OCI-LY3 (cell line): ENCODE data around the gene CFAP45.

Source experiments
- H2AFZ ChIP-seq: fragments of 200-600, 300-600 bp; shearing (Covaris generic); 2 replicates; pipeline ENCODE4 v1.6.0; 2014; ENCODE audit warnings: antibody characterized with exemption, low read depth, low read length
- H3K27ac ChIP-seq: fragments of 200-600, 300-600 bp; sonication (generic); 2 replicates; pipeline ENCODE4 v1.5.1; 2014; ENCODE audit warnings: mild to moderate bottlenecking, low read length, moderate library complexity, mixed read lengths
- H3K27me3 ChIP-seq: fragments of 200-600, 300-600 bp; sonication (generic); 2 replicates; pipeline ENCODE4 v1.6.1; 2014; ENCODE audit warnings: low read depth, low read length, mixed read lengths
- H3K36me3 ChIP-seq: fragments of 200-600, 300-600 bp; sonication (generic); replicated peaks from 2 replicates; pipeline ENCODE3; 2014; ENCODE audit warnings: low read depth, low read length, mixed read lengths
- H3K4me1 ChIP-seq: fragments of 300-600, 200-600 bp; sonication (generic); 2 replicates; pipeline ENCODE4 v1.6.1; 2014; ENCODE audit warnings: low read length, mixed read lengths
- H3K4me2 ChIP-seq: fragments of 200-600, 300-600 bp; sonication (generic); 2 replicates; pipeline ENCODE4 v1.6.1; 2014; ENCODE audit warnings: low read length, mixed read lengths
- H3K4me3 ChIP-seq: fragments of 300-600, 200-600 bp; sonication (generic); 2 replicates; pipeline ENCODE4 v1.5.1; 2014; ENCODE audit warnings: antibody characterized with exemption, mild to moderate bottlenecking, low read length, moderate library complexity
- H3K79me2 ChIP-seq: fragments of 300-600, 200-600 bp; shearing (Covaris generic); 2 replicates; pipeline ENCODE4 v1.6.1; 2014; ENCODE audit warnings: mild to moderate bottlenecking, low read length, mixed read lengths
- H3K9ac ChIP-seq: fragments of 300-600, 200-600 bp; shearing (Covaris generic); 2 replicates; pipeline ENCODE4 v1.6.0; 2014; ENCODE audit warnings: mild to moderate bottlenecking, low read length, moderate library complexity
- H3K9me3 ChIP-seq: fragments of 200-600, 300-600 bp; shearing (Covaris generic); 2 replicates; pipeline ENCODE4 v1.6.1; 2014; ENCODE audit warnings: low read length, mixed read lengths; ENCODE audit not compliant: insufficient read depth
- H4K20me1 ChIP-seq: fragments of 200-600, 300-600 bp; sonication (generic); 2 replicates; pipeline ENCODE4 v1.6.1; 2016; ENCODE audit warnings: low read length, mixed read lengths; ENCODE audit not compliant: insufficient read depth
- CTCF ChIP-seq: fragments of 200-600, 300-600 bp; sonication (generic); IDR thresholded peaks from 2 replicates; pipeline ENCODE4 v1.5.1; 2014; ENCODE audit warnings: antibody characterized with exemption, low read length, low read depth
- EZH2phosphoT487 ChIP-seq: fragments of 200-600 bp; shearing (Covaris generic); IDR thresholded peaks from 2 replicates; pipeline ENCODE4 v1.6.1; 2018; ENCODE audit warnings: antibody characterized with exemption, mixed run types, low read depth

Gene CFAP45

DNA sequence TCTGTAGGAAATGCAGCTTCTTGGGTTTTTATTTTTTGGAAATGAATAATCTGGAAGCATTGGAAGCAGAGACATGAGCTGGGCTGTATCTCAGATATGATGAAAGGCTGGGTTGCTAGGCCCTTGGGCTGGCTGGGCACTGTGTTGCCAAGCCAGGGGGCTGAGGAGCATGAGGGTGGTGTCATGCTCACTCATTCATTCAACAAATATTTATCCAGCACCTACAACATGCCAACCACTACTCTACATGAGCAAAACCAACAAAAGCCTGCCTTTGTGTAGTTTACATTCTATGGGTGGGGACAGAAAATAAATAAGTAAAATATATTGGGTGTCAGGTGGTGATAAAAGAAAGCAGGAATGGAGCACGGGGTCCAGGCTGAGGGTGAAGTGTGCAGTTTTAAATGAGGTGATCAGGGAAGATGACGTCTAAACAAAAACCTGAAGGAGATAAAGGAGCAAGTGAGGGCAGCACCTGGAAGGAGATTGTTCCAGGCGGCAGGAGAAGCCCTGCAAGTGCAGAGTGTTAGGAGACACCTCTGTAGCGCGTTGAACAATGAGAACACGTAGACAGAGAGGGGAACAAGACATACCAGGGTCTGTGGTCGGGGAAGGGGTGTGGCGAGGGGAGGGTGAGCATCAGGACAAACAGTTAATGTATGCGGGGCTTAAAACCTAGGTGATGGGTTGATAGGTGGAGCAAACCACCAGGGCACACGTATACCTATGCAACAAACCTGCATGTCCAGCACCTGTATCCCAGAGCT is 14.5 kb upstream of the CFAP45 start:
- Histone ChIP-seq H3K27ac (no peak overlapping the region), H3K4me1 (peaks cover 22% of the 10 kb centered on the region)

GRCh38 chr1:159913451-159914192 is 13.7 kb upstream of the CFAP45 start:
- TF ChIP-seq CTCF (no peak), EZH2phosphoT487 (no peak)
- no peak overlapping the region for H3K4me2 ChIP-seq

More for the DNA sequence above, 14.5 kb upstream of the CFAP45 start:
- Histone ChIP-seq H3K27me3 (no peaks in the 10 kb centered on the region), H3K36me3 (peaks cover 39% of the 10 kb centered on the region), H3K4me3 (no peak overlapping the region), H4K20me1 (peaks cover 45% of the 10 kb centered on the region), H3K4me2 (no peak overlapping the region), H3K9me3 (no peaks in the 10 kb centered on the region), H3K9ac (no peak overlapping the region), H2AFZ (no peak overlapping the region), H3K79me2 (peaks cover 16% of the 10 kb centered on the region)
- no peak for TF ChIP-seq CTCF

GRCh38 chr1:159911326-159912070 is 11.5 kb upstream of the CFAP45 start:
- Histone ChIP-seq H3K4me3 (no peak overlapping the region), H3K9ac (no peak overlapping the region), H3K79me2 (no peaks in the 10 kb centered on the region), H3K4me1 (peaks cover 21% of the 10 kb centered on the region), H3K36me3 (peaks cover 18% of the 10 kb centered on the region), H3K4me2 (no peak overlapping the region), H3K27ac (no peak overlapping the region), H4K20me1 (peaks cover 18% of the 10 kb centered on the region), H3K9me3 (no peaks in the 10 kb centered on the region), H2AFZ (no peak overlapping the region), H3K27me3 (no peaks in the 10 kb centered on the region)
- TF ChIP-seq CTCF (no peak), EZH2phosphoT487 (no peak)

More at GRCh38 chr1:159913451-159914192, 13.7 kb upstream of the CFAP45 start:
- no peak overlapping the region for H2AFZ ChIP-seq
- H3K4me1 ChIP-seq: peaks cover 21% of the 10 kb centered on the region
- peaks cover 37% of the 10 kb centered on the region for H4K20me1 ChIP-seq
- H3K9ac ChIP-seq: no peak overlapping the region
- no peak overlapping the region for H3K4me3 ChIP-seq
- H3K36me3 ChIP-seq: peaks cover 31% of the 10 kb centered on the region
- H3K27ac ChIP-seq: no peak overlapping the region
- no peaks in the 10 kb centered on the region for H3K9me3 ChIP-seq
- H3K27me3 ChIP-seq: no peaks in the 10 kb centered on the region
- H3K79me2 ChIP-seq: peaks cover 8% of the 10 kb centered on the region
